Activated CD8-positive, alpha-beta memory T cell treated with anti-CD3 and anti-CD28 coated beads for 4 hours (primary cell): ENCODE measurements around the gene DGCR8.
A peak's percentile ranks its signal among the peaks of the same experiment; 100 is the strongest.

Experiments used
- DNase-seq, 2 donors: peaks; one replicate each; pipeline ENCODE4 v3.0.0-alpha.2; 2020; ENCODE audit warnings: low read depth in 2 of 2

DGCR8 gene

GRCh38 chr22:20124083-20124787 is 44.2 kb downstream of the DGCR8 start:
- no peak for DNase-seq

- no peak for DNase-seq
Measured at GRCh38 chr22:20125201-20126174, 45.4 kb downstream of the DGCR8 start.

GRCh38 chr22:20126284-20127029 is 46.4 kb downstream of the DGCR8 start:
- DNase-seq, result no peak

GRCh38 chr22:20127318-20127868 is 47.4 kb downstream of the DGCR8 start:
- DNase-seq, result no peak

- DNase-seq, result no peak
Measured at GRCh38 chr22:20127869-20128618, 48.0 kb downstream of the DGCR8 start.

GRCh38 chr22:20128619-20128901 is 48.5 kb downstream of the DGCR8 start:
- no peak for DNase-seq

- no peak for DNase-seq
Measured at GRCh38 chr22:20128902-20129746, 49.1 kb downstream of the DGCR8 start.

GRCh38 chr22:20129747-20130014 is 49.6 kb downstream of the DGCR8 start:
- no peak for DNase-seq

GRCh38 chr22:20130319-20130718 is 50.3 kb downstream of the DGCR8 start:
- DNase-seq, result no peak

GRCh38 chr22:20130731-20131596 is 50.9 kb downstream of the DGCR8 start:
- DNase-seq, result peak; percentile 57 to 62

GRCh38 chr22:20131597-20131858 is 51.5 kb downstream of the DGCR8 start, which contains the start of gene ZDHHC8:
Gene ZDHHC8, plus strand, starts transcription at chr22:20131804. Its CDS starts 144 bp downstream, at chr22:20131948.
- no peak for DNase-seq

GRCh38 chr22:20131859-20132685 is 52.0 kb downstream of the DGCR8 start:
- DNase-seq, result no peak

GRCh38 chr22:20132686-20133246 is 52.7 kb downstream of the DGCR8 start:
- no peak for DNase-seq

- no peak for DNase-seq
Measured at GRCh38 chr22:20133930-20134549, 54.0 kb downstream of the DGCR8 start.

GRCh38 chr22:20135265-20135664 is 55.2 kb downstream of the DGCR8 start:
- DNase-seq, result no peak

- no peak for DNase-seq
Measured at GRCh38 chr22:20135806-20136602, 56.0 kb downstream of the DGCR8 start.

GRCh38 chr22:20136603-20136873 is 56.5 kb downstream of the DGCR8 start:
- no peak for DNase-seq

- no peak for DNase-seq
Measured at GRCh38 chr22:20137113-20137512, 57.1 kb downstream of the DGCR8 start.
